H1 (cell line): ENCODE results near the gene DET1.

Experiments
- BRCA1 ChIP-seq: IDR thresholded peaks from 2 replicates; pipeline ENCODE4 v1.6.1; 2012; ENCODE audit warnings: low read depth, low read length, improper control_type of control experiment
- CHD2 ChIP-seq: IDR thresholded peaks from 2 replicates; pipeline ENCODE4 v1.6.1; 2012; ENCODE audit warnings: low read length, improper control_type of control experiment
- EZH2 ChIP-seq: fragments of 200-600 bp; sonication (generic); IDR thresholded peaks from 2 replicates; pipeline ENCODE4 v1.7.1; 2012; ENCODE audit warnings: low read depth, mild to moderate bottlenecking, moderate library complexity, low read length, inconsistent platforms; ENCODE audit not compliant: severe bottlenecking
- KDM1A ChIP-seq: fragments of 200-600, 300-600 bp; sonication (generic); IDR thresholded peaks from 2 replicates; pipeline ENCODE4 v1.7.1; 2016; ENCODE audit warnings: mild to moderate bottlenecking, low read length, borderline replicate concordance
- MAFK ChIP-seq: IDR thresholded peaks from 2 replicates; pipeline ENCODE4 v1.6.1; 2012; ENCODE audit warnings: low read depth, mild to moderate bottlenecking, improper control_type of control experiment, low read length
- POLR2A ChIP-seq, 2 experiments: IDR thresholded peaks; 1 replicate in 1 of 2; 2 replicates in 1 of 2; pipeline ENCODE4 v1.6.1; 2011; ENCODE audit warnings: low read depth in 2 of 2, low read length in 2 of 2, mild to moderate bottlenecking in 2 of 2; ENCODE audit errors: control extremely low read depth in 1 of 2
- SUZ12 ChIP-seq: fragments of 200-600 bp; sonication (generic); IDR thresholded peaks from 2 replicates; pipeline ENCODE4 v1.6.1; 2012; ENCODE audit warnings: mild to moderate bottlenecking, inconsistent platforms, low read length, moderate library complexity, mixed read lengths
- TAF1 ChIP-seq: IDR thresholded peaks from 2 replicates; pipeline ENCODE4 v1.6.1; 2011; ENCODE audit warnings: mild to moderate bottlenecking, low read depth, low read length
- TEAD4 ChIP-seq: IDR thresholded peaks from 2 replicates; pipeline ENCODE4 v1.6.1; 2012; ENCODE audit warnings: low read depth, low read length, inconsistent platforms, mixed read lengths
- TF ChIP-seq, protein P1 (sequence below): IDR thresholded peaks from 2 replicates; pipeline ENCODE4 v1.6.1; 2011; ENCODE audit warnings: low read length, improper control_type of control experiment
- TF ChIP-seq, protein P2 (sequence below), 3 experiments: IDR thresholded peaks; 1 replicate in 2 of 3; 2 replicates in 1 of 3; pipeline versions ENCODE4 v1.5.1 to v1.6.1; 2011; ENCODE audit warnings: low read length in 3 of 3, mild to moderate bottlenecking in 3 of 3, inconsistent platforms in 2 of 3, low read depth in 1 of 3, moderate library complexity in 1 of 3; ENCODE audit not compliant: insufficient read depth in 1 of 3; ENCODE audit errors: control extremely low read depth in 1 of 3
- TF ChIP-seq, protein P3 (sequence below): IDR thresholded peaks from 2 replicates; pipeline ENCODE4 v1.6.1; 2012; ENCODE audit warnings: inconsistent platforms

DNA sequence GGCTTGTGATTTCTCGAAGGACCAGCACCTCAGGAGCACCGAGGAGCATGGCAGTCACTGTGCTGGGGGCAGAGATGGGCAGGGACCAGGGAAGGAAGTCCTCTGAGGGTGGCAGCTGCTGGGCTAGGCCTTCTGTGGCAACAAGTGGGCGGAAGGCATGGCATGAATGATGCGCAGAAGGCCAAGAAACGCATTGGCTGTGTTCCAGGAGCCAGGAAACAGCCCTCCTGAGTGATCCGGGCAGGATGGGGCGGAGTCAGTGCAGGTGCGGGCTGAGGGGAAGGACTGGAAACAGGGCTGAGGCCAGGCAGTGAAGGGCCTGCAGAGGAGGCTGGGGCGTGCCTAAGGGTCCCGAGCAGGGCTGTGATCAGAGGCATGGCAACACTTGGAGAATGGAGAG is 55.3 kb downstream of the DET1 start:
- TF ChIP-seq, protein P1, sequence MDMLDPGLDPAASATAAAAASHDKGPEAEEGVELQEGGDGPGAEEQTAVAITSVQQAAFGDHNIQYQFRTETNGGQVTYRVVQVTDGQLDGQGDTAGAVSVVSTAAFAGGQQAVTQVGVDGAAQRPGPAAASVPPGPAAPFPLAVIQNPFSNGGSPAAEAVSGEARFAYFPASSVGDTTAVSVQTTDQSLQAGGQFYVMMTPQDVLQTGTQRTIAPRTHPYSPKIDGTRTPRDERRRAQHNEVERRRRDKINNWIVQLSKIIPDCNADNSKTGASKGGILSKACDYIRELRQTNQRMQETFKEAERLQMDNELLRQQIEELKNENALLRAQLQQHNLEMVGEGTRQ = no peak
- TF ChIP-seq SUZ12 (no peak), TEAD4 (no peak), TAF1 (no peak), EZH2 (no peak), KDM1A (no peak), MAFK (no peak), CHD2 (no peak), BRCA1 (no peak), POLR2A (IDR thresholded peaks at IDR 0.05; ENCODE audit: control extremely low read depth in 1 of 2, low read depth in 2 of 2, low read length in 2 of 2) (no peak)
- TF ChIP-seq, protein P2, sequence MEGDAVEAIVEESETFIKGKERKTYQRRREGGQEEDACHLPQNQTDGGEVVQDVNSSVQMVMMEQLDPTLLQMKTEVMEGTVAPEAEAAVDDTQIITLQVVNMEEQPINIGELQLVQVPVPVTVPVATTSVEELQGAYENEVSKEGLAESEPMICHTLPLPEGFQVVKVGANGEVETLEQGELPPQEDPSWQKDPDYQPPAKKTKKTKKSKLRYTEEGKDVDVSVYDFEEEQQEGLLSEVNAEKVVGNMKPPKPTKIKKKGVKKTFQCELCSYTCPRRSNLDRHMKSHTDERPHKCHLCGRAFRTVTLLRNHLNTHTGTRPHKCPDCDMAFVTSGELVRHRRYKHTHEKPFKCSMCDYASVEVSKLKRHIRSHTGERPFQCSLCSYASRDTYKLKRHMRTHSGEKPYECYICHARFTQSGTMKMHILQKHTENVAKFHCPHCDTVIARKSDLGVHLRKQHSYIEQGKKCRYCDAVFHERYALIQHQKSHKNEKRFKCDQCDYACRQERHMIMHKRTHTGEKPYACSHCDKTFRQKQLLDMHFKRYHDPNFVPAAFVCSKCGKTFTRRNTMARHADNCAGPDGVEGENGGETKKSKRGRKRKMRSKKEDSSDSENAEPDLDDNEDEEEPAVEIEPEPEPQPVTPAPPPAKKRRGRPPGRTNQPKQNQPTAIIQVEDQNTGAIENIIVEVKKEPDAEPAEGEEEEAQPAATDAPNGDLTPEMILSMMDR (IDR thresholded peaks at IDR 0.05; ENCODE audit: control extremely low read depth in 1 of 3, insufficient read depth in 1 of 3, low read depth in 1 of 3, low read length in 3 of 3) = no peak
- TF ChIP-seq, protein P3, sequence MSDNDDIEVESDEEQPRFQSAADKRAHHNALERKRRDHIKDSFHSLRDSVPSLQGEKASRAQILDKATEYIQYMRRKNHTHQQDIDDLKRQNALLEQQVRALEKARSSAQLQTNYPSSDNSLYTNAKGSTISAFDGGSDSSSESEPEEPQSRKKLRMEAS = no peak
